Activated naive CD8-positive, alpha-beta T cell treated with anti-CD3 and anti-CD28 coated beads, Interleukin-2, amount 10 ng/mL, durations not matched to agents 7 days and 5 days (primary cell): ENCODE measurements around the gene ZNF746. TPM values are rescaled to one million over a fixed set of nuclear protein-coding genes. Genes with fewer than 3 reads are reported as not detected.
"Not testable (repeated sequence)": the region's sequence is repeated elsewhere in the genome, so short reads cannot be mapped to it uniquely, and the experiment has no call there.

Experiments
- ATAC-seq: fragments of 150-1000 bp; cut with Tn5 transposase; one replicate; pipeline ENCODE4 v1.10.0; 2021; ENCODE audit warnings: low read depth, moderate library complexity
- POLR2A ChIA-PET: fragments of 350-600 bp; sonication (Branson Sonifier 250); formaldehyde crosslinking; loops from one replicate; lab custom pipeline; 2021; ENCODE audit warnings: antibody characterized with exemption; lab: Charles Lee
- DNase-seq: peaks from one replicate; pipeline ENCODE4 v3.0.0; 2021
- H3K27ac Mint-ChIP-seq: one replicate; pipeline ENCODE4 v1.8.0; 2022; ENCODE audit warnings: mild to moderate bottlenecking, mixed read lengths
- H3K27me3 Mint-ChIP-seq: one replicate; pipeline ENCODE4 v1.8.0; 2022; ENCODE audit warnings: mild to moderate bottlenecking, moderate library complexity, mixed read lengths
- H3K36me3 Mint-ChIP-seq: one replicate; pipeline ENCODE4 v1.8.0; 2021; ENCODE audit warnings: mild to moderate bottlenecking, mixed read lengths
- H3K4me1 Mint-ChIP-seq: one replicate; pipeline ENCODE4 v1.8.0; 2021; ENCODE audit warnings: mixed read lengths
- H3K4me3 Mint-ChIP-seq: one replicate; pipeline ENCODE4 v1.8.0; 2022; ENCODE audit warnings: mild to moderate bottlenecking, moderate library complexity, mixed read lengths
- H3K9me3 Mint-ChIP-seq: one replicate; pipeline ENCODE4 v1.8.0; 2021; ENCODE audit warnings: mixed read lengths
- total RNA-seq, 2 experiments: library from RNA; stranded (reverse); gene quantifications; one replicate each; pipeline ENCODE4 v1.2.3, GENCODE V29; 2021

Gene ZNF746
- total RNA-seq, 2 experiments from 2014 or later: 24.3 to 26.2 TPM

DNA sequence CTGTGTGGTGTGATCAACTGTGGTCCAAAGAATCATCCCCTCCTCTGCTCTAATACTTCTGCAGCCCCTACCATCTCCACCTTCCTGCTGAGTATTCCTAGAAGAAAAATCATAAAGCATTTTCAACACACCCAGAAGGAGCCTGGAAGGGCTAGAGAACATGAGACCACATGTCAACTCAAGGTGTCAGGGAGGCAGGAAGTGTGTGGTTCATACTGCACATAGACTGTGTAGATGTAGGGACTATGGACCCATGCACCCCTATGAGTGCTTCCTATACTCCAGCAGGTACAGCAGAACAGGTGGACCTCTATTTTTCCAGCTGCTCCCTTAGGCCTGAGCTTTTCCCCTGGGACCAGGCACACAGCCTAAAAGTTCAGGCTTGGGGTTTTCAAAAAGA lies 2.6 kb upstream of the ZNF746 start:
- Mint-ChIP-seq H3K36me3 (peaks cover 11% of the 10 kb centered on the region), H3K4me1 (peaks cover 32% of the 10 kb centered on the region), H3K4me3 (no peak overlapping the region), H3K9me3 (peaks cover 5% of the 10 kb centered on the region), H3K27me3 (peaks cover 2% of the 10 kb centered on the region), H3K27ac (peak overlapping the region; percentile 60)
- DNase-seq (no peak), ATAC-seq (peak; percentile 43)
- POLR2A ChIA-PET: interaction anchor here (0.6 kb wide), 1 partner anchor 124 kb away, joined by 3 read pairs; no protein-coding TSS in a partner anchor

DNA sequence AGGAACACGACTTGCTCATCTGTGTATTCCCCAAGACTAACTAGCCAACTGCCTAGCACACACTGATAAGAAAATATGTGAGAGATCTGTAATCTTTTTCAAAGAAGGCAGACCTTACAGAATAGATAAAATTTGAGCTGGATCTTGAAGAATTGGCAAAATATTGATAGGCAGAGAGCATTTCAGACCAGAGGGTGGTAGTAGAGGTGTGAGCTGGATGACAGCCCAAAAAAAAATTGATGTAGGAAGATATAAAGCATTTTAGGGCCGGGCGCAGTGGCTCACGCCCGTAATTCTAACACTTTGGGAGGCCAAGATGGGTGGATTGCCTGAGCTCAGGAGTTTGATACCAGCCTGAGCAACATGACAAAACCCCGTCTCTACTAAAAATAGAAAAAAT lies 1.2 kb upstream of the ZNF746 start:
- H3K27ac Mint-ChIP-seq: no peak overlapping the region
- H3K9me3 Mint-ChIP-seq: peaks cover 3% of the 10 kb centered on the region
- POLR2A ChIA-PET: no interaction called here
- peaks cover 8% of the 10 kb centered on the region for H3K36me3 Mint-ChIP-seq
- no peak overlapping the region for H3K4me3 Mint-ChIP-seq
- peaks cover 2% of the 10 kb centered on the region for H3K27me3 Mint-ChIP-seq
- ATAC-seq (no peak), DNase-seq (no peak)
- peaks cover 35% of the 10 kb centered on the region for H3K4me1 Mint-ChIP-seq

- Mint-ChIP-seq H3K27ac (peak overlapping the region; percentile 97), H3K9me3 (no peaks in the 10 kb centered on the region), H3K36me3 (peaks cover 5% of the 10 kb centered on the region), H3K4me1 (peaks cover 35% of the 10 kb centered on the region), H3K4me3 (peak overlapping the region; percentile 98), H3K27me3 (no peaks in the 10 kb centered on the region)
- DNase-seq (peak; percentile 67), ATAC-seq (peak; percentile 35)
- POLR2A ChIA-PET: interaction anchor here (1.6 kb wide), 1 partner anchor 37 kb away, joined by 7 read pairs; the partner anchor contains the start of gene ZNF777
These were observed 792 bp downstream of the ZNF746 start for GRCh38 chr7:149496642-149497391.

- Mint-ChIP-seq H3K4me1 (peaks cover 35% of the 10 kb centered on the region), H3K9me3 (no peaks in the 10 kb centered on the region), H3K27me3 (no peaks in the 10 kb centered on the region), H3K4me3 (peak overlapping the region; percentile 98), H3K36me3 (peaks cover 8% of the 10 kb centered on the region), H3K27ac (peak overlapping the region; percentile 51)
- POLR2A ChIA-PET: interaction anchor here (0.6 to 1.6 kb wide), 4 partner anchors 36 to 110 kb away, joined by 3 to 7 read pairs (median 4); partner anchors contain the start of gene ZNF777
- no peak for DNase-seq
- no peak for ATAC-seq
These were observed 1.6 kb downstream of the ZNF746 start for GRCh38 chr7:149495785-149496641.

DNA sequence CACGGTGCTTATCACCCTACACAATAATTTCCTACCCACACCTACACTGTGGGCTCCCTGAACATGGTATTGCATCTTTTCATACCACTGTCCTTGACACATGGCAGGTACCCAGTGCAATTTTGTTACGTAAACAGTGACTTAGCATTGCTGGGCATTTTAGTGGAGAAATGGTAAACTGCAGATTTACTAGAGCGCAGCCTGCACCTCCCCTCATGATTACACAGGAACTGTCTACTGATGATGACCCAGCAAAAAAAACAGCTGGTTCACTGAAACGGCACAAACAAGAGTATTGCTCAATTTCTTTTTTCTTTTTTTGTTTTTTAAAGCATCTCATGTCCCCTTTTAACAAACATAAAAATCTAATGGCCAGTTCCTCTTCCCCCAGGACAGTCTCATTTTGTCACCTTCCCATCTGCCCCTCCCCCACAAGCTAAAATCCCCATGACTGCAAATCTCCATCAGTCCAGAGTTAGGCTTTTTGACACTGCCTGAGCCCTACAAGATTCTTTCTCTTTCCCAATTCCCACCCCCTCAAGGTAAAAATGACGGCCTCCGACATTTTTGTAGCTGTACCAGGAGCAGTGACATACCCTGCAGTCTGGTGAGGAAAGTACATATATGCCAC lies 2.8 kb downstream of the ZNF746 start:
- Mint-ChIP-seq H3K9me3 (no peaks in the 10 kb centered on the region), H3K36me3 (peaks cover 17% of the 10 kb centered on the region), H3K4me3 (no peak overlapping the region), H3K27me3 (no peaks in the 10 kb centered on the region), H3K27ac (no peak overlapping the region), H3K4me1 (peaks cover 23% of the 10 kb centered on the region)
- POLR2A ChIA-PET: interaction anchor here (0.7 to 1.0 kb wide), 2 partner anchors 72 to 112 kb away, joined by 3 to 4 read pairs; no protein-coding TSS in a partner anchor
- no peak for ATAC-seq
- no peak for DNase-seq

DNA sequence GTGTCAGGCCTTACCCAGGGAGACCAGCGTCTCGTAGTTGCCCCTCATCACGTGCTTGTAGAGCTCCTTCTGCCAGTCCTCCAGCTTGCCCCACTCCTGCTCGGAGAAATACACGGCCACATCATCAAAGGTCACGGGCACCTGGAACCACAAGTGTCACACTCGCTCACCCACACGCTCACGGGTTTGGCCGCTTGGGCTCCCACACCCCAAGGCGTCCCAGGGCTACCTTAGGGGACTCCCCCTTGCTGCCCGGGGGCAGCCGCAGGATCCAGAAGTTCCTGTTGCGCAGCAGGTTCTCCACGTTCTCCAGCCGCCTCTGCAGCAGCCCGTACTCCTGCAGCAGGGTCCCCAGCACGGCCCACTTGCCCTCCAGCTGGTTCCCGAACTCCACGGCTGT lies 3.6 kb downstream of the ZNF746 start:
- POLR2A ChIA-PET, H3K9me3 Mint-ChIP-seq, ATAC-seq, DNase-seq, H3K27me3 Mint-ChIP-seq, H3K27ac Mint-ChIP-seq, H3K4me3 Mint-ChIP-seq: not testable (repeated sequence)
- Mint-ChIP-seq H3K4me1 (peaks cover 18% of the 10 kb centered on the region), H3K36me3 (peaks cover 25% of the 10 kb centered on the region)

DNA sequence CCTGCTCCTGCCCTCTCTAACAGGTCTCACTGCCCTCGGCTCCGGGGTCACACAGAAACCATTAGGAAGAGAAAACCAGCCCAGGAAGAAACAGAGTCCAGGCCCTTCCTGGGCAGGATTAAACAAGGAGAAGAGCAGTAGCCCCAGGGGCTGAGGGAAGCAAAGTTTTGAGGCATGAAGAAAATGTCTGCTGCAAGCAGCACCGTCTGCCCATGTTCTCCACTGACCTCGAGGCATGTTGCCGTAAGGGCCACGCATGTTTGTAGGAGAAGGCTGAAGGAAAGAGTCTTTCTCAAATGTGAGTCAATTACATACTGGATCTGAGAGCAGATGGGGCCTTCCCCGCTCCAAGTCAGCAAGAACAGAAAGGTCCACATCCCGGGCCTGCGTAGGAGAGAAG lies 4.2 kb downstream of the ZNF746 start:
- no peaks in the 10 kb centered on the region for H3K27me3 Mint-ChIP-seq
- H3K4me1 Mint-ChIP-seq: peaks cover 18% of the 10 kb centered on the region
- POLR2A ChIA-PET: no interaction called here
- no peak overlapping the region for H3K27ac Mint-ChIP-seq
- H3K4me3 Mint-ChIP-seq: no peak overlapping the region
- no peaks in the 10 kb centered on the region for H3K9me3 Mint-ChIP-seq
- ATAC-seq: no peak
- H3K36me3 Mint-ChIP-seq: peaks cover 26% of the 10 kb centered on the region
- no peak for DNase-seq

DNA sequence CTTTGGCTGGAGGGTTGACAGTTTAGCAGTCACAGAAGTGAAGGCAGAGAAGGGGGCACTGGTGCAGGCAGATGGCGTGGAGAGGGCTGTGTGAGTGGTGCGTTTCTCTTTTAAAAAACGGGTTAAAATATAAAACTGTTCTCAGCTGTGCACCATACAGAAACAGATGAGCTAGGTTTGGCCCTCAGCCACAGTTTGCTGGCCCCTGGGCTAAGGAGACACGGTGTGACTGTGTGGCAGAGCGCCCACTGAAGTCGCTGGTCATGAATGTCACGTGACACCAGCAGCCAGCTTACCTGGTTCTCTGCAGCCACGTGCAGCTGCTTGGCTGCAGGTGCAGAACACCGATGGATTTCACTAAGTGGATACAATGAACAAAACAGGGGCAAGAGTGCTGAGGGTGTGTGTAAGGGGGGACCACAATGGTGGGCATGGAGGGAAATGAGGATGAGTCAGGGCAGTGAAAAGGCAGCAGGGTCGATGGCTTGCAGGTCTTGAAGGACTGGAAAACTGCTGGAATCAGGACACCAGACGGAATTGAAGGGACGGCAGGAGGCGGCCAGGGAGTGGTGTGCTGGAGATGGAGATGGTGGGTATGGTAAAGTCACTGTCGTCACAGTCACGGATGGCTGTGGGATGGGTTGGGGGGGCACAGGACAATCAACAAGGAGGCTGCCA lies 7.4 kb downstream of the ZNF746 start:
- no peaks in the 10 kb centered on the region for H3K9me3 Mint-ChIP-seq
- H3K36me3 Mint-ChIP-seq: peaks cover 39% of the 10 kb centered on the region
- DNase-seq: no peak
- no peak overlapping the region for H3K27ac Mint-ChIP-seq
- ATAC-seq: no peak
- H3K4me1 Mint-ChIP-seq: peaks cover 5% of the 10 kb centered on the region
- POLR2A ChIA-PET: no interaction called here
- no peak overlapping the region for H3K4me3 Mint-ChIP-seq
- no peaks in the 10 kb centered on the region for H3K27me3 Mint-ChIP-seq

GRCh38 chr7:149489391-149490024 lies 8.1 kb downstream of the ZNF746 start:
- POLR2A ChIA-PET: no interaction called here
- Mint-ChIP-seq H3K4me3 (no peak overlapping the region), H3K4me1 (peaks cover 2% of the 10 kb centered on the region), H3K9me3 (no peaks in the 10 kb centered on the region), H3K36me3 (peaks cover 44% of the 10 kb centered on the region), H3K27me3 (no peaks in the 10 kb centered on the region), H3K27ac (no peak overlapping the region)
- DNase-seq: no peak
- ATAC-seq: no peak

DNA sequence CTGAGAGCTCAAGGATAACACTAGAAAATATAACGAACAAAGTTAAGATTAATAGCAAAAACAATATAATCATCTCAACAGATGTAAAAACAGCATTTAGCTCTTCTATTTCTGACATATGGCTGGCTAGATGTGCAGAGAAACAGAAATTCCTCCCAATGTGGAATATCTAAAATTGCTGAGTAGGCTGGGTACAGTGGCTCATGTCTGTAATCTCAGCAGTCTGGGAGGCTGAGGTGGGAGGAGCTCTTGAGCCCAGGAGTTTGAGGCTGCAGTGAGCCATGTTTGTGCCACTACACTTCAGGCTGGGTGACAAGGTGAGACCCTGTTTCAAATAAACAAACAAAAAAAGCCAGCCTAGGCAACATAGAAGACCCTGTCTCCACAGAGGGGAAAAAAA lies 18.0 kb downstream of the ZNF746 start:
- no peak overlapping the region for H3K4me3 Mint-ChIP-seq
- peaks cover 5% of the 10 kb centered on the region for H3K9me3 Mint-ChIP-seq
- no peak for DNase-seq
- peaks cover 2% of the 10 kb centered on the region for H3K4me1 Mint-ChIP-seq
- POLR2A ChIA-PET: no interaction called here
- peaks cover 46% of the 10 kb centered on the region for H3K36me3 Mint-ChIP-seq
- no peaks in the 10 kb centered on the region for H3K27me3 Mint-ChIP-seq
- ATAC-seq: no peak
- H3K27ac Mint-ChIP-seq: no peak overlapping the region

DNA sequence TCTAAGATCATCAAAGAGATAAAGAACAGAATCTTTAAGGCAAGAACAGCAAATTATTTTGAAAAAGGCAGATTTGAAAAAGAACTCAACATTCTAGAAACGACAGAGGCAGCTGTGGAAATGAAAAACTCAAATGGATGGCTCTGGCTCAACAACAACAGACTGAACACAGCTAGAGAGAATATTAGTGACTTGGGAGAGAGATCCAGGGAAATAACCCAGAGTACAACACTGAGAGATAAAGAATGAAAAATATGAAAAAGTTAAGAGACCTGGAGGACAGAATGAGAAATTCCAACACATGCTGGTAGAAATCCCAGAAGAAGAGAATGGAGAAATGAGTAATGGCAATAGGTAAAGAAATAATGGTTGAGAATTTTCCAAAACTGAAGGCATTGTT lies 18.9 kb downstream of the ZNF746 start:
- no peak overlapping the region for H3K27ac Mint-ChIP-seq
- ATAC-seq (no peak), DNase-seq (no peak)
- H3K36me3 Mint-ChIP-seq: peaks cover 49% of the 10 kb centered on the region
- peaks cover 5% of the 10 kb centered on the region for H3K9me3 Mint-ChIP-seq
- no peak overlapping the region for H3K4me3 Mint-ChIP-seq
- peaks cover 2% of the 10 kb centered on the region for H3K4me1 Mint-ChIP-seq
- POLR2A ChIA-PET: no interaction called here
- no peaks in the 10 kb centered on the region for H3K27me3 Mint-ChIP-seq
